HepG2 (cell line): ENCODE measurements around the gene USP36. TPM values are rescaled to one million over a fixed set of nuclear protein-coding genes. Genes with fewer than 3 reads are reported as not detected.

ENCODE experiments used
- AKAP8 ChIP-seq: sonication (generic); formaldehyde crosslinking; IDR thresholded peaks from 2 replicates; pipeline ENCODE4 v1.5.1; 2020; ENCODE audit warnings: mild to moderate bottlenecking, missing genetic modification reagents
- CCDC6 ChIP-seq: sonication (generic); formaldehyde crosslinking; IDR thresholded peaks from 2 replicates; pipeline ENCODE4 v1.8.1; 2022; ENCODE audit warnings: mild to moderate bottlenecking, missing genetic modification reagents, moderate library complexity
- ETV6 ChIP-seq: sonication (generic); formaldehyde crosslinking; conservative IDR thresholded peaks from 2 replicates; pipeline ENCODE4 v1.4.0; 2020; ENCODE audit warnings: missing genetic modification reagents
- FIP1L1 ChIP-seq: fragments of 200-400 bp; formaldehyde crosslinking; IDR thresholded peaks from 2 replicates; pipeline ENCODE4 v1.6.1; 2018; ENCODE audit warnings: low read depth, mild to moderate bottlenecking, low read length, moderate library complexity, borderline replicate concordance; ENCODE audit not compliant: insufficient read depth
- NFYC ChIP-seq: IDR thresholded peaks from 2 replicates; pipeline ENCODE4 v1.6.1; 2016; ENCODE audit warnings: missing genetic modification reagents, missing compliant biosample characterization
- NRL ChIP-seq: sonication (generic); formaldehyde crosslinking; IDR thresholded peaks from 2 replicates; pipeline ENCODE4 v1.5.0; 2020; ENCODE audit warnings: missing genetic modification reagents, mild to moderate bottlenecking, moderate library complexity, borderline replicate concordance
- PLRG1 ChIP-seq: fragments of 450-650 bp; conservative IDR thresholded peaks from 2 replicates; pipeline ENCODE4 v1.6.1; 2016
- RORA ChIP-seq: sonication (generic); formaldehyde crosslinking; IDR thresholded peaks from 2 replicates; pipeline ENCODE4 v1.5.0; 2020; ENCODE audit warnings: mild to moderate bottlenecking, missing genetic modification reagents, moderate library complexity
- SCMH1 ChIP-seq: sonication (generic); formaldehyde crosslinking; IDR thresholded peaks from 2 replicates; pipeline ENCODE4 v1.9.0; 2021; ENCODE audit warnings: missing genetic modification reagents, mild to moderate bottlenecking, borderline replicate concordance
- SMAD9 ChIP-seq: sonication (generic); formaldehyde crosslinking; IDR thresholded peaks from 2 replicates; pipeline ENCODE4 v1.5.1; 2020; ENCODE audit warnings: mild to moderate bottlenecking, missing genetic modification reagents
- SP4 ChIP-seq: sonication (generic); formaldehyde crosslinking; IDR thresholded peaks from 2 replicates; pipeline ENCODE4 v1.8.1; 2023; ENCODE audit warnings: mild to moderate bottlenecking, missing genetic modification reagents
- ZNF143 ChIP-seq: sonication (generic); formaldehyde crosslinking; IDR thresholded peaks from 2 replicates; pipeline ENCODE4 v1.4.0; 2020; ENCODE audit warnings: missing genetic modification reagents
- ZNF292 ChIP-seq: sonication (generic); formaldehyde crosslinking; IDR thresholded peaks from 2 replicates; pipeline ENCODE4 v1.8.1; 2022; ENCODE audit warnings: mild to moderate bottlenecking, low read depth, missing genetic modification reagents, borderline replicate concordance
- ZNF550 ChIP-seq: sonication (generic); formaldehyde crosslinking; IDR thresholded peaks from 2 replicates; pipeline ENCODE4 v1.4.0; 2020; ENCODE audit warnings: mild to moderate bottlenecking, missing genetic modification reagents, borderline replicate concordance
- ZNF589 ChIP-seq: sonication (generic); formaldehyde crosslinking; conservative IDR thresholded peaks from 2 replicates; pipeline ENCODE4 v1.8.0; 2022; ENCODE audit warnings: mild to moderate bottlenecking, moderate library complexity, missing genetic modification reagents
- polyA plus RNA-seq, 8 experiments: library from polyadenylated mRNA; depleted of rRNA in 3 of 8; stranded (reverse) in 7 of 8; unstranded in 1 of 8; fragments of >200 nt; fragmentation: Illumina TruSeq in 4 of 8; extraction: Trizol in 4 of 8; gene quantifications; 2 replicates each; pipeline versions ENCODE4 v1.2.1 to v1.2.3, GENCODE V29; 2011 to 2016; ENCODE audit warnings: low read depth in 4 of 8, missing spikeins in 1 of 8, mixed read lengths in 1 of 8; ENCODE audit not compliant: insufficient read depth in 1 of 8
- total RNA-seq, 5 experiments: library from RNA; depleted of rRNA; stranded (reverse); fragments of >200 nt; fragmentation: Illumina TruSeq; extraction: Trizol; gene quantifications; 2 replicates each; pipeline ENCODE4 v1.2.3, GENCODE V29; 2016; ENCODE audit warnings: low read depth in 1 of 5
- TF ChIP-seq, protein P1 (sequence below): sonication (generic); formaldehyde crosslinking; IDR thresholded peaks from 2 replicates; pipeline ENCODE4 v1.5.1; 2020; ENCODE audit warnings: missing genetic modification reagents, mild to moderate bottlenecking, borderline replicate concordance
- TF ChIP-seq, protein P2 (sequence below): sonication (generic); formaldehyde crosslinking; IDR thresholded peaks from 2 replicates; pipeline ENCODE4 v1.5.0; 2020; ENCODE audit warnings: missing genetic modification reagents, mild to moderate bottlenecking, borderline replicate concordance
- TF ChIP-seq, protein P3 (sequence below): IDR thresholded peaks from 2 replicates; pipeline ENCODE4 v1.6.1; 2016
- TF ChIP-seq, protein P4 (sequence below): sonication (generic); formaldehyde crosslinking; IDR thresholded peaks from 2 replicates; pipeline ENCODE4 v1.9.0; 2022; ENCODE audit warnings: low read depth, missing genetic modification reagents
- TF ChIP-seq, protein P5 (sequence below): sonication (generic); formaldehyde crosslinking; IDR thresholded peaks from 2 replicates; pipeline ENCODE4 v1.9.0; 2021; ENCODE audit warnings: missing genetic modification reagents, mild to moderate bottlenecking, borderline replicate concordance

The USP36 gene
- total and polyA plus RNA-seq, 2 of the 13 experiments (the other 11 are each of a cell fraction or from before 2014, with no cell fraction given): 29.6 to 45.9 TPM

DNA sequence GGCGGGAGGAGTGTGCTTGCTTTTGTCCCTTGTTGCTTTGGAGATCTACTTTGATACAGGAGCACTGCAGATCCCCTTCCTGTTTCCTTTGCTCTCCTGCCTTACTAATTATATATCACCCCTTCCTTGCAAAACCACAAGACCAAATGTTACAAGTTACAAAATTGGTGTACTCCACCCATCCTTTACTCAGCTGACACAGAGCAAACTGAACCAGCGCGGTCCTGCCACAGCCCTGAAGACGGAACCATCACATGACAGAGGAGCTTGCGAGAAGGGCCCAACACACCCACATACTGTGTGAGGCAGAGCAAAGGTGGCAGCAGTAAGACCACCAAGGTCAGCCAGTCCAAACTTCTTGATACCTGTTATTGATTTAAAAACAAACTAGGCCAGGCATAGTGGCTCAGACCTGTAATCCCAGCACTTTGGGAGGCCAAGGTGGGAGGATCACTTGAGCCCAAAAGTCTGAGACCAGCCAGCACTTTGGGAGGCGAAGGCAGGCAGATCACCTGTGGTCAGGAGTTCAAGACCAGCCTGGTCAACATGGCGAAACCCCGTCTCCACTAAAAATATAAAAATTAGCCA, 91.8 kb downstream of the USP36 start (continued):
- TF ChIP-seq, protein P1, sequence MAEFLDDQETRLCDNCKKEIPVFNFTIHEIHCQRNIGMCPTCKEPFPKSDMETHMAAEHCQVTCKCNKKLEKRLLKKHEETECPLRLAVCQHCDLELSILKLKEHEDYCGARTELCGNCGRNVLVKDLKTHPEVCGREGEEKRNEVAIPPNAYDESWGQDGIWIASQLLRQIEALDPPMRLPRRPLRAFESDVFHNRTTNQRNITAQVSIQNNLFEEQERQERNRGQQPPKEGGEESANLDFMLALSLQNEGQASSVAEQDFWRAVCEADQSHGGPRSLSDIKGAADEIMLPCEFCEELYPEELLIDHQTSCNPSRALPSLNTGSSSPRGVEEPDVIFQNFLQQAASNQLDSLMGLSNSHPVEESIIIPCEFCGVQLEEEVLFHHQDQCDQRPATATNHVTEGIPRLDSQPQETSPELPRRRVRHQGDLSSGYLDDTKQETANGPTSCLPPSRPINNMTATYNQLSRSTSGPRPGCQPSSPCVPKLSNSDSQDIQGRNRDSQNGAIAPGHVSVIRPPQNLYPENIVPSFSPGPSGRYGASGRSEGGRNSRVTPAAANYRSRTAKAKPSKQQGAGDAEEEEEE (CRISPR knock-in tag): no peak
- no peak for TF ChIP-seq ZNF143 (CRISPR knock-in tag)
- TF ChIP-seq RORA (CRISPR knock-in tag): no peak
- no peak for TF ChIP-seq AKAP8 (CRISPR knock-in tag)
- TF ChIP-seq, protein P2, sequence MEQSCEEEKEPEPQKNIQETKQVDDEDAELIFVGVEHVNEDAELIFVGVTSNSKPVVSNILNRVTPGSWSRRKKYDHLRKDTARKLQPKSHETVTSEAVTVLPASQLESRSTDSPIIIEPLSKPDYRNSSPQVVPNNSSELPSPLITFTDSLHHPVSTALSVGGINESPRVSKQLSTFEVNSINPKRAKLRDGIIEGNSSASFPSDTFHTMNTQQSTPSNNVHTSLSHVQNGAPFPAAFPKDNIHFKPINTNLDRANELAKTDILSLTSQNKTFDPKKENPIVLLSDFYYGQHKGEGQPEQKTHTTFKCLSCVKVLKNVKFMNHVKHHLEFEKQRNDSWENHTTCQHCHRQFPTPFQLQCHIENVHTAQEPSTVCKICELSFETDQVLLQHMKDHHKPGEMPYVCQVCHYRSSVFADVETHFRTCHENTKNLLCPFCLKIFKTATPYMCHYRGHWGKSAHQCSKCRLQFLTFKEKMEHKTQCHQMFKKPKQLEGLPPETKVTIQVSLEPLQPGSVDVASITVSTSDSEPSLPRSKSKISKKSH (CRISPR knock-in tag): peak; percentile 82; the same call in 1 of the 2 replicates
- no peak for TF ChIP-seq ETV6 (CRISPR knock-in tag)
- TF ChIP-seq NFYC: no peak
- TF ChIP-seq, protein P3, sequence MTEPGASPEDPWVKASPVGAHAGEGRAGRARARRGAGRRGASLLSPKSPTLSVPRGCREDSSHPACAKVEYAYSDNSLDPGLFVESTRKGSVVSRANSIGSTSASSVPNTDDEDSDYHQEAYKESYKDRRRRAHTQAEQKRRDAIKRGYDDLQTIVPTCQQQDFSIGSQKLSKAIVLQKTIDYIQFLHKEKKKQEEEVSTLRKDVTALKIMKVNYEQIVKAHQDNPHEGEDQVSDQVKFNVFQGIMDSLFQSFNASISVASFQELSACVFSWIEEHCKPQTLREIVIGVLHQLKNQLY (CRISPR knock-in tag): peak; percentile 72; the same call in 1 of the 2 replicates
- TF ChIP-seq SMAD9 (CRISPR knock-in tag): no peak
- peak; percentile 19; the same call in 1 of the 2 replicates for TF ChIP-seq SP4 (CRISPR knock-in tag)
- no peak; the same call in 1 of the 2 replicates for TF ChIP-seq ZNF550
- no peak for TF ChIP-seq ZNF589
- TF ChIP-seq FIP1L1: no peak
- TF ChIP-seq ZNF292: peak; percentile 63
- TF ChIP-seq, protein P4, sequence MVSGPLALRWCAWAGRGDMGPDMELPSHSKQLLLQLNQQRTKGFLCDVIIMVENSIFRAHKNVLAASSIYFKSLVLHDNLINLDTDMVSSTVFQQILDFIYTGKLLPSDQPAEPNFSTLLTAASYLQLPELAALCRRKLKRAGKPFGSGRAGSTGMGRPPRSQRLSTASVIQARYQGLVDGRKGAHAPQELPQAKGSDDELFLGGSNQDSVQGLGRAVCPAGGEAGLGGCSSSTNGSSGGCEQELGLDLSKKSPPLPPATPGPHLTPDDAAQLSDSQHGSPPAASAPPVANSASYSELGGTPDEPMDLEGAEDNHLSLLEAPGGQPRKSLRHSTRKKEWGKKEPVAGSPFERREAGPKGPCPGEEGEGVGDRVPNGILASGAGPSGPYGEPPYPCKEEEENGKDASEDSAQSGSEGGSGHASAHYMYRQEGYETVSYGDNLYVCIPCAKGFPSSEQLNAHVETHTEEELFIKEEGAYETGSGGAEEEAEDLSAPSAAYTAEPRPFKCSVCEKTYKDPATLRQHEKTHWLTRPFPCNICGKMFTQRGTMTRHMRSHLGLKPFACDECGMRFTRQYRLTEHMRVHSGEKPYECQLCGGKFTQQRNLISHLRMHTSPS: peak; percentile 74; the same call in 1 of the 2 replicates
- no peak for TF ChIP-seq SCMH1
- no peak for TF ChIP-seq CCDC6 (CRISPR knock-in tag)
- 0 out of 2 replicates have a peak, but pooled peaks have one; percentile 53 for TF ChIP-seq NRL (CRISPR knock-in tag)
- TF ChIP-seq, protein P5, sequence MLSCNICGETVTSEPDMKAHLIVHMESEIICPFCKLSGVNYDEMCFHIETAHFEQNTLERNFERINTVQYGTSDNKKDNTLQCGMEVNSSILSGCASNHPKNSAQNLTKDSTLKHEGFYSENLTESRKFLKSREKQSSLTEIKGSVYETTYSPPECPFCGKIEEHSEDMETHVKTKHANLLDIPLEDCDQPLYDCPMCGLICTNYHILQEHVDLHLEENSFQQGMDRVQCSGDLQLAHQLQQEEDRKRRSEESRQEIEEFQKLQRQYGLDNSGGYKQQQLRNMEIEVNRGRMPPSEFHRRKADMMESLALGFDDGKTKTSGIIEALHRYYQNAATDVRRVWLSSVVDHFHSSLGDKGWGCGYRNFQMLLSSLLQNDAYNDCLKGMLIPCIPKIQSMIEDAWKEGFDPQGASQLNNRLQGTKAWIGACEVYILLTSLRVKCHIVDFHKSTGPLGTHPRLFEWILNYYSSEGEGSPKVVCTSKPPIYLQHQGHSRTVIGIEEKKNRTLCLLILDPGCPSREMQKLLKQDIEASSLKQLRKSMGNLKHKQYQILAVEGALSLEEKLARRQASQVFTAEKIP (CRISPR knock-in tag): no peak
- no peak for TF ChIP-seq PLRG1
